ENCODE measurements around the gene TPSAB1. TPM values are rescaled to one million over a fixed set of nuclear protein-coding genes. Genes with fewer than 3 reads are reported as not detected.

The TPSAB1 gene
- total RNA-seq, 1 experiment from 2014 or later = not detected

GRCh38 chr16:1261131-1261892 lies 20.8 kb downstream of the TPSAB1 start:
- peak; percentile 48 for DNase-seq
- intact Hi-C loops (cut with micrococcal nuclease) = no loop called here
- H3K4me2 ChIP-seq (ENCODE audit: low read length) = peak overlapping the region; percentile 34; the same call in 1 of the 2 replicates

DNA sequence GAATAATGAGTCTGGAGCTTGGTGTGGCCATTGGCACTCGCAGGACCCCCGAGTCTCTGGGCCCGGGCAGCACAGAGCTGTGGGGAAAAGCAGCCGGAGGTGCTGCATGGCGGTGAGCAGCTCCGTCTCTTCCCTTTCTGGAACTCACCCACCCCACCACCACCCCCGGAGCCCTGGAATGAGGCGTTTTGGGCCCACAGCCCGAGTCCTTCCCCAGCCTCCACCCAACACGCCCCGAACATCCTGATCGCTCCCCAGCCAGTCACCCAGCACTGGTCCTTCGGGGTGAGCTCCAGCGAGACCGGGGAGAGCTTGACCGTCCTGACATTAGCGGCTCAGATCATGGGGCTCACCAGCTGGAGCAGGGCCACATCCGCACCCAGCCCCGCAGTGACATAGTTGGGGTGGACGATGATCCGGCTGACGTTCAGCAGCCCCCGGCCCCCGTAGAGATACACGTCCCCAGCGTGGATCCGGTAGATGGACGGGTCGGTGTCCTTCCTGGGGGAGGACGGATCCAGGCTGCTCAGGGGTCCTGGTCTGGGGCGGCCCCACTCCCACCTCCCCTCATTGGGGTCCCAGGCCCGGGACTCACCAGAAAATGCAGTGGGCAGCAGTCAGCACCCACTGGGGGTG lies 21.8 kb downstream of the TPSAB1 start:
- DNase-seq (no peak), ATAC-seq (no peak)
- Histone ChIP-seq H3K9me2 (replicated peaks; ENCODE audit: low read length) (no peaks in the 10 kb centered on the region), H3K27me3 (ENCODE audit: low read length) (peaks cover 31% of the 10 kb centered on the region), H3K79me2 (ENCODE audit: low read length) (no peaks in the 10 kb centered on the region), H3F3A (ENCODE audit: low read length, unreplicated experiment) (no peaks in the 10 kb centered on the region), H3K4me3 (ENCODE audit: low read length) (no peak overlapping the region), H3K9ac (ENCODE audit: low read length) (no peak overlapping the region), H4K20me1 (ENCODE audit: low read length) (no peaks in the 10 kb centered on the region), H2AFZ (ENCODE audit: low read length) (no peak overlapping the region), H3K27ac (ENCODE audit: low read length) (no peak overlapping the region), H3K9me3 (ENCODE audit: low read length) (no peaks in the 10 kb centered on the region), H3K36me3 (ENCODE audit: low read depth, low read length) (no peaks in the 10 kb centered on the region), H3K4me2 (ENCODE audit: low read length) (no peak overlapping the region), H3K4me1 (ENCODE audit: insufficient read depth, low read length) (no peaks in the 10 kb centered on the region; the same call in 1 of the 2 replicates)
- intact Hi-C loops (cut with micrococcal nuclease) = no loop called here
- CTCF ChIA-PET = no interaction called here
- BruUV-seq (replicated peaks) = no TSS peak
- TF ChIP-seq EZH2 (IDR thresholded peaks at IDR 0.05; ENCODE audit: low read length, unreplicated experiment) (no peak), EZH2phosphoT487 (IDR thresholded peaks at IDR 0.05; ENCODE audit: borderline replicate concordance, low read length) (no peak)
- TF ChIP-seq, protein P1, sequence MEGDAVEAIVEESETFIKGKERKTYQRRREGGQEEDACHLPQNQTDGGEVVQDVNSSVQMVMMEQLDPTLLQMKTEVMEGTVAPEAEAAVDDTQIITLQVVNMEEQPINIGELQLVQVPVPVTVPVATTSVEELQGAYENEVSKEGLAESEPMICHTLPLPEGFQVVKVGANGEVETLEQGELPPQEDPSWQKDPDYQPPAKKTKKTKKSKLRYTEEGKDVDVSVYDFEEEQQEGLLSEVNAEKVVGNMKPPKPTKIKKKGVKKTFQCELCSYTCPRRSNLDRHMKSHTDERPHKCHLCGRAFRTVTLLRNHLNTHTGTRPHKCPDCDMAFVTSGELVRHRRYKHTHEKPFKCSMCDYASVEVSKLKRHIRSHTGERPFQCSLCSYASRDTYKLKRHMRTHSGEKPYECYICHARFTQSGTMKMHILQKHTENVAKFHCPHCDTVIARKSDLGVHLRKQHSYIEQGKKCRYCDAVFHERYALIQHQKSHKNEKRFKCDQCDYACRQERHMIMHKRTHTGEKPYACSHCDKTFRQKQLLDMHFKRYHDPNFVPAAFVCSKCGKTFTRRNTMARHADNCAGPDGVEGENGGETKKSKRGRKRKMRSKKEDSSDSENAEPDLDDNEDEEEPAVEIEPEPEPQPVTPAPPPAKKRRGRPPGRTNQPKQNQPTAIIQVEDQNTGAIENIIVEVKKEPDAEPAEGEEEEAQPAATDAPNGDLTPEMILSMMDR (conservative IDR thresholded peaks at IDR 0.05; ENCODE audit: low read depth, low read length) = no peak
- POLR2A ChIA-PET (ENCODE audit: unreplicated experiment) = no interaction called here

More at GRCh38 chr16:1261131-1261892, 20.8 kb downstream of the TPSAB1 start:
- Histone ChIP-seq H3K4me3 (ENCODE audit: low read length) (no peak overlapping the region), H3K9me3 (ENCODE audit: low read length) (no peaks in the 10 kb centered on the region), H3K9ac (ENCODE audit: low read length) (no peak overlapping the region), H3K9me2 (replicated peaks; ENCODE audit: low read length) (no peaks in the 10 kb centered on the region), H3K36me3 (ENCODE audit: low read depth, low read length) (no peaks in the 10 kb centered on the region), H3K4me1 (ENCODE audit: insufficient read depth, low read length) (no peaks in the 10 kb centered on the region; the same call in 1 of the 2 replicates), H2AFZ (ENCODE audit: low read length) (no peak overlapping the region), H3F3A (ENCODE audit: low read length, unreplicated experiment) (no peaks in the 10 kb centered on the region), H3K79me2 (ENCODE audit: low read length) (no peaks in the 10 kb centered on the region), H3K27ac (ENCODE audit: low read length) (no peak overlapping the region), H3K27me3 (ENCODE audit: low read length) (peaks cover 31% of the 10 kb centered on the region), H4K20me1 (ENCODE audit: low read length) (no peaks in the 10 kb centered on the region)
- BruUV-seq (replicated peaks) = no TSS peak
- POLR2A ChIA-PET (ENCODE audit: unreplicated experiment) = no interaction called here
- no peak for TF ChIP-seq EZH2 (IDR thresholded peaks at IDR 0.05; ENCODE audit: low read length, unreplicated experiment)
- TF ChIP-seq EZH2phosphoT487 (IDR thresholded peaks at IDR 0.05; ENCODE audit: borderline replicate concordance, low read length) = no peak
- TF ChIP-seq, protein P1 (conservative IDR thresholded peaks at IDR 0.05; ENCODE audit: low read depth, low read length) = no peak
- ATAC-seq = peak; percentile 39
- CTCF ChIA-PET = no interaction called here

DNA sequence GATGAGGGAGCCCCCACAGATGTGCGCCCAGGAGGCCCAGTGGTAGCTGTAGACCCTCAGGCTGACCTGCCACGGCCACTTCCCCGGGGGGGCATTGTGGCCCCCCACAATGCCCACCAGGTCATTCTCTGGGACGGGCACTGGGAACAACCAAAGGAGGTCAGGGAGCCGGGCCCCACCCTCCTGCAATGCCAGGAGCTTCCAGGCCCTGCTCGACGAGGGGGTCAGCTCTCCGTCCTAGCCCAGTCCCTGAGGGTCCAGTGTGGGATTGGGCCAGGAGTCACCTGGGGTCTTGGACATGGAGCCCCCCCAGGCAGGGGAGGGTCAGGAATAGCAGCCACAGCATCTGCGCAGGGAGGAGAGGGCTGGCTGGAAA lies 22.3 kb downstream of the TPSAB1 start:
- Histone ChIP-seq H3K4me2 (ENCODE audit: low read length) (no peak overlapping the region), H3K4me3 (ENCODE audit: low read length) (no peak overlapping the region), H3K9me2 (replicated peaks; ENCODE audit: low read length) (no peaks in the 10 kb centered on the region), H3K79me2 (ENCODE audit: low read length) (no peaks in the 10 kb centered on the region), H3K36me3 (ENCODE audit: low read depth, low read length) (no peaks in the 10 kb centered on the region), H3K9me3 (ENCODE audit: low read length) (no peaks in the 10 kb centered on the region), H3K27me3 (ENCODE audit: low read length) (peaks cover 31% of the 10 kb centered on the region), H3K9ac (ENCODE audit: low read length) (no peak overlapping the region), H2AFZ (ENCODE audit: low read length) (no peak overlapping the region), H3K4me1 (ENCODE audit: insufficient read depth, low read length) (no peaks in the 10 kb centered on the region; the same call in 1 of the 2 replicates), H4K20me1 (ENCODE audit: low read length) (no peaks in the 10 kb centered on the region), H3F3A (ENCODE audit: low read length, unreplicated experiment) (no peaks in the 10 kb centered on the region), H3K27ac (ENCODE audit: low read length) (no peak overlapping the region)
- CTCF ChIA-PET = interaction anchor here (0.6 kb wide), 1 partner anchor 142 kb away, joined by 7 read pairs; no protein-coding TSS in a partner anchor
- POLR2A ChIA-PET (ENCODE audit: unreplicated experiment) = no interaction called here
- BruUV-seq (replicated peaks) = no TSS peak
- TF ChIP-seq EZH2 (IDR thresholded peaks at IDR 0.05; ENCODE audit: low read length, unreplicated experiment) = no peak
- no peak for TF ChIP-seq EZH2phosphoT487 (IDR thresholded peaks at IDR 0.05; ENCODE audit: borderline replicate concordance, low read length)
- TF ChIP-seq, protein P1 (conservative IDR thresholded peaks at IDR 0.05; ENCODE audit: low read depth, low read length) = no peak
- no peak for DNase-seq
- no peak for ATAC-seq
- intact Hi-C loops (cut with micrococcal nuclease) = no loop called here

Measured in PC-3 (cell line).